Measurements from ENCODE around the gene ABCB8. TPM values are rescaled to one million over a fixed set of nuclear protein-coding genes. Genes with fewer than 3 reads are reported as not detected.

The ABCB8 gene
- total and polyA plus RNA-seq, 2 of the 8 experiments (the other 6 are each of a cell fraction or from before 2014, with no cell fraction given), result 17.7 to 27.0 TPM

- H3K27ac ChIP-seq (ENCODE audit: low read depth, low read length), result no peak overlapping the region
- peak overlapping the region; percentile 28 for H3K4ac ChIP-seq (replicated peaks; ENCODE audit: insufficient read length, low read depth, low read length)
- H4K5ac ChIP-seq (ENCODE audit: insufficient read length, low read depth, low read length), result peak overlapping the region; percentile 39
- H2BK15ac ChIP-seq (ENCODE audit: low read length), result no peak overlapping the region
- peaks cover 0 to 3% (median 2%) of the 10 kb centered on the region in 4 experiments; a peak in 3 of 7 replicates for H3K27me3 ChIP-seq (replicated peaks in 1 of 4; ENCODE audit: control insufficient read depth in 3 of 4, extremely low read depth in 1 of 4, insufficient read depth in 3 of 4, low read length in 3 of 4)
- H3K4me2 ChIP-seq (ENCODE audit: insufficient read depth in 1 of 2, low read depth in 2 of 2, low read length in 2 of 2), result peak overlapping the region; percentile 51 to 69
- H3K9me3 ChIP-seq (ENCODE audit: insufficient read depth in 2 of 2, low read depth in 1 of 2, low read length in 1 of 2), result no peaks in the 10 kb centered on the region
- H2BK5ac ChIP-seq (ENCODE audit: low read depth, low read length), result peak overlapping the region; percentile 54; the same call in 1 of the 2 replicates
- H3K79me1 ChIP-seq (ENCODE audit: low read depth, low read length), result no peaks in the 10 kb centered on the region; the same call in 1 of the 2 replicates
- H2BK120ac ChIP-seq (replicated peaks; ENCODE audit: low read depth, low read length), result peak overlapping the region; percentile 34
- H3K4me3 ChIP-seq (ENCODE audit: extremely low read depth in 1 of 4, insufficient read depth in 2 of 4, low read depth in 3 of 4, low read length in 4 of 4), result peak overlapping the region in 2 of 4 experiments; percentile 24 to 33; a peak in 4 of 8 replicates
- peak overlapping the region; percentile 88 for H3K18ac ChIP-seq (ENCODE audit: extremely low read depth, low read length)
- H4K8ac ChIP-seq (ENCODE audit: extremely low read depth, insufficient read depth, low read length), result 0 out of 2 replicates have a peak overlapping the region, but pooled peaks have one; percentile 29
- no peak for DNase-seq (ENCODE audit: low read depth in 1 of 2, low spot score in 2 of 2)
- peak overlapping the region; percentile 82; the same call in 1 of the 2 replicates for H2BK20ac ChIP-seq (ENCODE audit: low read length)
- H3K56ac ChIP-seq (replicated peaks; ENCODE audit: insufficient read length, low read depth, low read length), result no peak overlapping the region
- POLR2A ChIA-PET (ENCODE audit: partially characterized antibody), result interaction anchor here (0.8 to 2.5 kb wide), 5 partner anchors 9 to 49 kb away, joined by 3 to 16 read pairs (median 5); partner anchors contain the start of gene SLC4A2
- H2BK12ac ChIP-seq (ENCODE audit: low read depth, low read length), result peak overlapping the region; percentile 93; the same call in 1 of the 2 replicates
- H3K14ac ChIP-seq (ENCODE audit: insufficient read length), result no peak overlapping the region
- H3K9ac ChIP-seq (replicated peaks in 1 of 4; ENCODE audit: extremely low read depth in 1 of 4, low read depth in 3 of 4, low read length in 3 of 4), result peak overlapping the region in 2 of 4 experiments; percentile 5 to 14; a peak in 2 of 7 replicates
- no peak overlapping the region for H3K23ac ChIP-seq (ENCODE audit: insufficient read length)
- no peaks in the 10 kb centered on the region; the same call in 1 of the 2 replicates for H3K23me2 ChIP-seq (ENCODE audit: low read depth, low read length)
- H3K4me1 ChIP-seq (replicated peaks in 1 of 4; ENCODE audit: control insufficient read depth in 3 of 4, insufficient read depth in 4 of 4, low read length in 3 of 4), result peaks cover 0 to 31% (median 24%) of the 10 kb centered on the region in 4 experiments; a peak in 6 of 7 replicates
- WGBS, 2 experiments (ENCODE audit: extremely low coverage in 1 of 2, insufficient coverage in 1 of 2, insufficient read length in 1 of 2, insufficient replicate concordance in 2 of 2, low coverage in 1 of 2, low lambda C conversion rate in 2 of 2, missing lambda C conversion rate in 1 of 2), result 63% methylated on average over 18 of the region's 18 CpGs; no CpG with 5 or more reads in 1 of the 2 experiments
- no peak overlapping the region for H2AFZ ChIP-seq (ENCODE audit: low read length)
- CTCF ChIA-PET (ENCODE audit: partially characterized antibody), result interaction anchor here (0.7 to 11.5 kb wide), 40 partner anchors 11 to 621 kb away, joined by 3 to 142 read pairs (median 4); partner anchors contain the start of genes ABCB8, ATG9B, CDK5 and NOS3
- no peaks in the 10 kb centered on the region for H3K79me2 ChIP-seq (ENCODE audit: control insufficient read depth in 1 of 2, insufficient read depth in 2 of 2, low read length in 2 of 2)
- peak overlapping the region; percentile 70; the same call in 1 of the 2 replicates for H2AK5ac ChIP-seq (ENCODE audit: low read depth, low read length)
- H4K20me1 ChIP-seq (replicated peaks in 1 of 2; ENCODE audit: control insufficient read depth in 1 of 2, insufficient read depth in 2 of 2, low read length in 2 of 2), result no peaks in the 10 kb centered on the region
- FAIRE-seq, result no peak
- H4K91ac ChIP-seq (replicated peaks; ENCODE audit: insufficient read length, low read length), result peak overlapping the region; percentile 44
- no peaks in the 10 kb centered on the region for H3K36me3 ChIP-seq (ENCODE audit: control insufficient read depth in 2 of 4, insufficient read depth in 4 of 4, low read length in 3 of 4)
- TF ChIP-seq USF2 (IDR thresholded peaks at IDR 0.05; ENCODE audit: low read length) (no peak), ZNF274 (IDR thresholded peaks at IDR 0.05; ENCODE audit: borderline replicate concordance, extremely low read depth, low read length) (no peak), BCL11A (IDR thresholded peaks at IDR 0.05; ENCODE audit: low read depth in 2 of 2, low read length in 2 of 2) (no peak), CEBPB (IDR thresholded peaks at IDR 0.05; ENCODE audit: low read depth, low read length) (no peak), RNF2 (IDR thresholded peaks at IDR 0.05; ENCODE audit: borderline replicate concordance, low read depth, low read length, missing control alignments, poor library complexity, severe bottlenecking) (no peak), JUN (IDR thresholded peaks at IDR 0.05; ENCODE audit: low read depth, low read length) (no peak), CREB1 (IDR thresholded peaks at IDR 0.05) (no peak), CHD1 (IDR thresholded peaks at IDR 0.05; ENCODE audit: low read depth, low read length) (no peak), GTF2F1 (IDR thresholded peaks at IDR 0.05; ENCODE audit: borderline replicate concordance, low read depth, low read length) (no peak)
Measured at GRCh38 chr7:151010307-151011096, 17.7 kb upstream of the ABCB8 start.
